ENCODE data around the gene FASTKD3.

GRCh38 chr5:7881816-7882215 lies 13.0 kb upstream of the FASTKD3 start:
- TF ChIP-seq CTCF (IDR thresholded peaks at IDR 0.05) (no peak), EZH2 (IDR thresholded peaks at IDR 0.05; ENCODE audit: borderline replicate concordance, insufficient read depth, low read depth, low read length, poor library complexity, severe bottlenecking) (no peak)
